Non-pigmented ciliary epithelial cell (primary cell): ENCODE results near the gene RAB21.
"Not testable (repeated sequence)": the region's sequence is repeated elsewhere in the genome, so short reads cannot be mapped to it uniquely, and the experiment has no call there.

Experiments
- DNase-seq: peaks from one replicate; pipeline ENCODE4 v3.0.0-alpha.2; 2010; ENCODE audit warnings: low read depth

RAB21 gene

GRCh38 chr12:71752891-71753290 is 1.8 kb upstream of the RAB21 start:
- no peak for DNase-seq

DNA sequence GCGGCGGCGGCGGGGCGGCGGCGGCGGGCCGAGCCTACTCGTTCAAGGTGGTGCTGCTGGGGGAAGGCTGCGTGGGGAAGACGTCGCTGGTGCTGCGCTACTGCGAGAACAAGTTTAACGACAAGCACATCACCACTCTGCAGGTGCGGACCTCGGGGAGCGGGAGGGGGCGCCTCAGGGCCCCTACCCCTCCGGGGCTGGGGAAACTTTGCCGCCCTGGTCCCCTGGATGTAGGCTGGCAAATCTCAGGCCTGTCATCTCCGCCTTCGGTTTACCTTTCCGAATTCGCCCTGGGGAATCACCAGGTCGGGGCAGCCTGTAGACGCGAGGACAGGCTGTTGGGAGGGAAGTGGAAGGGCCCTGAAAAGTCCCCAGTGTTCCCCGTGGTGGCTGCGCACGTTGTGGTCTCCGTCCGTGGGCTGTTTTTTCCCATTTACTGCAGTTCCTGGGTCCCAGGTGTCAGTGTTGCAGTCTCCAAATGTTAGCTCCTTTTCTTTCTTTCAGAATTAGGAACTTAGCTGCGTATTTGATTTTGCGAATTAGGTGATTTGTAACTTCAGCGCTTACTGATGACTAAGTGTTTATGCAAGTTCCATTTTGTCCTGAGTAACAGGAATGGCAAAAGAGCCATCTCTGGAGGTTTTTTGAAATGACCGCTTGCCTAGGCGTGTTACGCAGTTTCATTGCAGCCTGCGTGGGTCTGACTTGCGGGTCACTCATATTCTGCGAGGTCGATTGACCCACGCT is 656 bp downstream of the RAB21 start:
- DNase-seq, result peak; percentile 23

GRCh38 chr12:71756054-71756690 is 1.5 kb downstream of the RAB21 start:
- DNase-seq, result no peak

- DNase-seq, result no peak
Observed at GRCh38 chr12:71759941-71760340, 5.3 kb downstream of the RAB21 start.

- no peak for DNase-seq
Observed at GRCh38 chr12:71760471-71760870, 5.8 kb downstream of the RAB21 start.

GRCh38 chr12:71761354-71761753 is 6.7 kb downstream of the RAB21 start:
- not testable (repeated sequence) for DNase-seq

- peak; percentile 43 for DNase-seq
Observed at GRCh38 chr12:71763677-71764379, 9.2 kb downstream of the RAB21 start.

DNA sequence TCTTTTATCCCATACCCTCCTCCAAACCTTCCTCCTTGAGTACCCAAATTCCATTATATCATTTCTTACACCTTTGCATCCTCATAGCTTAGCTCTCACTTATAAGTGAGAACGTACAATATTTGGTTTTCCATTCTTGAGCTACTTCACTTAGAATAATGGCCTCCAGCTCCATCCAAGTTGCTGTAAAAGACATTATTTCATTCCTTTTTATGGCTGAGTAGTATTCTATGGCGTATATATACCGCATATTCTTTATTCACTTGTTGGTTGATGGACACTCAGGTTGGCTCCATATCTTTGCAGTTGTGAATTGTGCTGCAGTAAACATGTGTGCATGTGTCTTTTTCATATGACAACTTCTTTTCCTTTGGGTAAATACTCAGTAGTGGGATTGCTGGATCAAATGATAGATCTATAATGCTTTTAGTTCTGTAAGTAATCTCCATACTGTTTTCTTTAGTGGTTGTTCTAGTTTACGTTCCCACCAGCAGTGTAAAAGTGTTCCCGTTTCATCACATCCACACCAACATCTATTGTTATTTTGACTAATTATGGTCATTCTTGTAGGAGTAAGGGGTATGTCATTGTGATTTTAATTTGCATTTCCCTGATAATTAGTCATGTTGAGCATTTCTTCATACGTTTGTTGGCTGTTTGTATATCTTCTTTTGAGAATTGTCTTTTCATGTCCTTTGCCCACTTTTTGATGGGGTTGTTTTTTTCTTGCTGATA is 10.1 kb downstream of the RAB21 start:
- no peak for DNase-seq

- no peak for DNase-seq
Observed at GRCh38 chr12:71766202-71766601, 11.5 kb downstream of the RAB21 start.

- DNase-seq, result no peak
Observed at GRCh38 chr12:71767183-71767582, 12.5 kb downstream of the RAB21 start.

- DNase-seq, result no peak
Observed at GRCh38 chr12:71768900-71769299, 14.2 kb downstream of the RAB21 start.

- DNase-seq, result no peak
Observed at GRCh38 chr12:71771069-71771468, 16.4 kb downstream of the RAB21 start.

- DNase-seq, result no peak
Observed at GRCh38 chr12:71772735-71773134, 18.1 kb downstream of the RAB21 start.

- no peak for DNase-seq
Observed at GRCh38 chr12:71780237-71780822, 25.7 kb downstream of the RAB21 start.

GRCh38 chr12:71782017-71782416 is 27.4 kb downstream of the RAB21 start:
- no peak for DNase-seq

DNA sequence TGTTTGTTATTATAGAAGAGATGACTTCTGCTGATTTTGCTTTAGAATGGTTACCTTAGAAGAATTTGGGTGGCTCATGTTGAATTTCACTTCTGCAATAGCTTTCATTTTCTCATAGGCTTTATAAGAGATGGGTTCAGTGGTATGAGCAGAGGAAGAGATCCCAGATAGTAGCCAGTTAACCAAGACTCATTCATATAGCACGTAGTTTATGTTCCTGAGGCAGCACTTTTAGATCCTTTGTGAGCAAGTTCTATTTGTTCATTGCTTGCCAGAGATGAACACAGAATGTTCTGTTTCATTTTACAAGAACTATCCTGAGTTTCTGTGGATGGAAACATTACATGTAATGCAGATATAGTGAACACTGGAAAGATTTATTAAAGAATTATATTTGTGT is 32.2 kb downstream of the RAB21 start:
- DNase-seq, result no peak

- DNase-seq, result no peak
Observed at GRCh38 chr12:71787580-71787979, 32.9 kb downstream of the RAB21 start.

- DNase-seq, result no peak
Observed at GRCh38 chr12:71790331-71790730, 35.7 kb downstream of the RAB21 start.

GRCh38 chr12:71791473-71792150 is 36.9 kb downstream of the RAB21 start:
- no peak for DNase-seq

DNA sequence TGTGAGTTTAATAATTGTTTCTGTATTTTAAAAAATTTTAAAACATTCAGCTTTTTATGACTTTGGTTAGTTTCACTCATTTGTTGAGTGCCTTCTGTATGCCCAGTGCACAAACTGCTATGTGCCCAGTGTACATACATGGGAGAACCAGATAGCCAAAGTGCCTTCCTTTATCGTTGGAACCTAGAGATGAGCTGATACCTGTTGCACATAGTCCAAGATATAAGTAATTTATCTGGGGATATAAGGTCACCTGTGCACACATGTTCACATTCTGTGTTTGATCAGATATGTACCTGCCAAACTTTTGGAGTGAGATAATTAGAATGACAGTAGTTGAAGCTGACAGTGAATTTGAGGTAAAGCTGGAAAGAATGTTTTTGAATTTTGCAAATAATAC is 37.9 kb downstream of the RAB21 start:
- no peak for DNase-seq

GRCh38 chr12:71795901-71796300 is 41.2 kb downstream of the RAB21 start:
- DNase-seq, result no peak

GRCh38 chr12:71797531-71797930 is 42.9 kb downstream of the RAB21 start:
- DNase-seq, result no peak
